Erythroblast (primary cell): ENCODE data around the gene CD22.

Experiments used
- DNase-seq, 2 experiments: peaks; one replicate each; lab custom pipeline; 2025; lab: John Stamatoyannopoulos, UW
- GATA1 ChIP-seq: IDR thresholded peaks from 2 replicates; pipeline ENCODE4 v1.6.1; 2011; ENCODE audit warnings: low read depth, mild to moderate bottlenecking, control low read depth, low read length, moderate library complexity
- POLR2A ChIP-seq: IDR thresholded peaks from 2 replicates; pipeline ENCODE4 v1.6.1; 2011; ENCODE audit warnings: mild to moderate bottlenecking, low read length

The CD22 gene

DNA sequence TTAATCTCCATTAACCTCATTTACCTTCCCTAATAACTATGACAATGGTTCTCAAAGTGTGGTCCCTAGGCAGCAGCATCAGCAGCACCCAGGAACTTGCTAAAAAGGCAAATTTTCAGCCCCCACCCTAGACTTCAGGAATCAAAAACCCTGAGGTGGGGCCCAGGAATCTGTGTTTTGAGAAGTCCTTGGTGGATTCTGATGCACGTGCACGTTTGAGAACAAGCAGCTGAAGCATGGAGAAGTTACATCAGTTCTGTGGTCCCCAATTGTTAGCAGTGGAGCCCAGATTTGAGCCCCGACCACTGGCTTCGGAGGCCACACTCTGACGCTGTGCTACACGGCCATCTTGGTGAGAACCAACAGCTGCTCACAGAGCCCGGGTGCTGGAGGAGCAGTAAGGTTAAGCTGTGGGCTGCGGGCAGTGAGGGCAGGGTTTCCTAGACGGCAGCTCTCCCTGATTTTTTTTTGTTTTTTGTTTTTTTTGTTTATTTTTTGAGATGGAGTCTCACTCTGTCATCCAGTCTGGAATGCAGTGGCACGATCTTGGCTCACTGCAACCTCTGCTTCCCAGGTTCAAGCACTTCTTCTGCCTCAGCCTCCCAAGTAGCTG is 14.0 kb upstream of the CD22 start:
- no peak for TF ChIP-seq GATA1
- no peak for TF ChIP-seq POLR2A

DNA sequence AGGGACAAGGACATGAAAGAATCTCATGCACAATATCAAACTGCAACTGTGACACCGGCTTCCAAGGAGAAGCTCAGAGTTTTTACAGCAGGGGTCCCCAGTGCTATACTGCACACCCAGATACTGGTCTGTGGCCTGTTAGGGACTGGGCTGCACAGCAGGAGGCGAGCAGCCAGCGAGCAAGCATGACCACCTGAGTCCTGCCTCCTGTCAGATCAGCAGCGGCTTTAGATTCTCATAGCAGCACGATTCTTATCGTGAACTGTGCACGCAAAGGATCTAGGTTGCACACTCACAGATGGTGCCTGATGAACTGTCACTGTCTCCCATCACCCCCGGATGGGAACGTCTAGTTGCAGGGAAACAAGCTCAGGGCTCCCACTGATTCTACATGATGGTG is 13.1 kb upstream of the CD22 start:
- TF ChIP-seq POLR2A (no peak), GATA1 (no peak)
- DNase-seq, result no peak

More for the DNA sequence above, 14.0 kb upstream of the CD22 start:
- DNase-seq, result no peak

DNA sequence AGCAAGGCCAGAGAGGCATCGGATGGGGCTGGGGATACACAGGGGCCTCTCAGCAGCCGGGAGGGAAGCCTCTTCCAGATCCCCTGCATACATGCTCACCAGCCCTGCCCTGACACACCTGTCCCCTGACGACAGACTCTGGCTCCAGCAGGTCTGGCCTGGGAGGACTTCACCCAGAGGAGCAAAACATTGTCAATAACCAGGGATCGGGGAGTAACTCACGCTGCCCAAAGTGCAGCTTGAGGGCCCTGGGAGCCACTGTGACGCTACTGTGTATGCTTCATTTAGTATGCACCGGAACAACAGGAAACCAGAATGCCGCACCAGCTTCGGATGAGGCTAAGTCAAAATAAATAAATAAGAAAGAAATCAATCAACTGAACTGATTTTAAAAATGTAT is 12.4 kb upstream of the CD22 start:
- no peak for TF ChIP-seq GATA1
- TF ChIP-seq POLR2A, result no peak
- no peak for DNase-seq

DNA sequence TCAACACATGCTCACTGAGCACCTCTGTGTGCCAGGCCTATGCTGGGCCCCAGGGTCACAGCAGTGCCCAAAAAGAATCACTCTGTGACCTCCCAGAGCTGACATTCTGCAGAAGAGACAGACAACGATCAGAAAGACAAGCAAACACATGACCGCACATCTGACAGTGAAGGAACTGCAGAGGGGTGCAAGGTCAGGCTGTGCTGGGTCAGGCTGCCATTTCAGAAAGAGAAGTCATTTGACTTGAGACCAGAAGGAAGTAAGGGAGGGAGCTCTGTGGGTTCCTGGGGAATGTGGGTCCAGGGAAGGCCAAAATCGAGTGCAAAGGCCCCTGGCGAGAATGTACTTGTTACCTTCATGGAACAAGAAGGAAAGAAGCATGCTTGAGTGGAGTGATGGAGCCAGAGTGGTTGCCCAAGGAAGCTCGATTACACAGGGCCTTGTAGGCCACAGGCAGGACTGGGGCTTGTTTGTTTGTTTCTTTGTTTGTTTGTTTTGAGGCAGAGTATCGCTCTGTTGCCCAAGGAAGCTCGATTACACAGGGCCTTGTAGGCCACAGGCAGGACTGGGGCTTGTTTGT is 11.4 kb upstream of the CD22 start:
- DNase-seq, result no peak
- TF ChIP-seq GATA1 (no peak), POLR2A (no peak)

DNA sequence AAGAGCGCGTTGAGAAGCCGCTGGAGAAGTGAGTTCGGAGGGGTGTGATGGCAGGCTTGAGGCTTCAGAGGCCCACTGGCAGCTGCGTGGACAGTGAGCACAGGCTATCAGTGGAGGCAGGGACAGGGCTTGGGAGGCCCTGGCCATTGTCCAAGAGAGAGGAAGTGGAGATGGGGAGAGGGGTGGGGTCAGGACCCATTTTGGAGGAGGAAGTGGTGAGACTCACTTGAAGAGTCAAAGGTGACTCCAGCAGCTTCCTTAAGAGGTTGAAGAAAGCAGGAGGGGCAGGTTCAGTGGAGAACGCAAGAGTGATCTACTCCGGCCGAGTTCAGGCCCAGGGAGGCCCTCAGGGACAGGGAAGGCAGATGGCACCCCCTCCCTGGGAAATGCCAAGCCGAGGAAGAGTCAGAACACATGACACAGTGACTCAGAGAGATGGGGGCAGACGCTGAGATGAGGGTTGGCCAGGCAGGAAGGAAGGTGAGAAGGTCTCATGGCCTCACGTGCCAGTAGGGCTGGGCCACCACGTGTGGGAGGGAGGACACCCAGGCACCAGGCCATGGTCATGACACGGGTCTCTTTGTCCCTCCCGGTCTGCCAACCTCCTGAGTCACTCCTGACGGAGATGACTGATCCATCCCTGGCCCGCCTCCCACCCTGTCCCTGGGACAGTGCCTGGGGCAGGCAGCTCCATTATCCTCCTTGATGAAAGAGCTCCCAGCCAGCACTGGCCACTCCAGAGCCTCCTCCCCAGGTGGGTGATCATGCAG is 10.1 kb upstream of the CD22 start:
- no peak for DNase-seq
- TF ChIP-seq POLR2A (no peak), GATA1 (no peak)

DNA sequence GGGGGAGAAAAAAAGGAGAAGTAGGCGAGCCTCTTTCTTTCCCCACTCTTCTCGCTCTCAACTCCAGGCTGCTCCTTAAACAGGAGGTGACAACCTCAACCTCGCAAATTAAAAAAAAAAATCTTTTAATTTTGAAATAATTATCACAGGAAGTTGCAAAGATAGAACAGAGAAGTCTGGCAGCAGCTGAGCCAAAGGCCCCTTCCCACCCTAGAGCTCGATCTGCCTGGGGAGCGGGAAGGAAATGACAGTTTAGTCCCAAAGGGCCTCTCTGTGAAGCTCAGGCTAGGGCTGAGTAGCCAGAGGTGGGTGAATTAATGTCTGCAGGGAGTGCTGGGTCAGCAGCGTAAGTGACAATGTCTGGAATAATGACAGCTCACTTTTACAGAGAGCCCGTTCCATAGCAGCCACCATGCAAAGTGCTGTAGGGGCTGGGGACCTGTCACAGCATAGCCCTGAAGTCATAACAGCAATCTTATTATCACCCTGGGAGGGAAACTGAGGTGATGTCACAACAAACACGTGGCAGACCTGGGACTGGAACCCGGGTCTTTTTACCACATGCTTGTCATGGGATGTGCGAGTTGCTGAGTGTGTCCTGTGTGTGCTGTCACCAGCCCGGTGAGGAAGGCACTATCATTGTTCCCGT is 8.8 kb upstream of the CD22 start:
- no peak for TF ChIP-seq POLR2A
- no peak for TF ChIP-seq GATA1
- DNase-seq, result no peak

DNA sequence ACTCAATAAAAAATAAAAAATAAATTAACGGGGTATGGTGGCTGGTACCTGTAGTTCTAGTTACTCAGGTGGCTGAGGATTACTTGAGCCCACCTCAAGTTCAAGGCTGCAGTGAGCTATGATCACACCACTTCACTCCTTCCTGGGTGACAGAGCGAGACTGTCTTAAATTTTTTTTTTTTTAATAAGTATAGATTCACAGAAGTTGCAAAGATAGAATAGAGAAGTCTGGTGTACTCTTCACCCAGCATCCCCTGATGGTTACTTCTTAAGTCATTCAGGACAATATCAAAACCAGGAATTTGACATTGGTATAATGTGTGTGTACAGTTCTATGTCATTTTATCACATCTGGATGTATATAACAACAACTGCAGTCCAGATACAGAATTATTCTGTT is 7.7 kb upstream of the CD22 start:
- TF ChIP-seq POLR2A, result no peak
- TF ChIP-seq GATA1, result no peak
- no peak for DNase-seq

DNA sequence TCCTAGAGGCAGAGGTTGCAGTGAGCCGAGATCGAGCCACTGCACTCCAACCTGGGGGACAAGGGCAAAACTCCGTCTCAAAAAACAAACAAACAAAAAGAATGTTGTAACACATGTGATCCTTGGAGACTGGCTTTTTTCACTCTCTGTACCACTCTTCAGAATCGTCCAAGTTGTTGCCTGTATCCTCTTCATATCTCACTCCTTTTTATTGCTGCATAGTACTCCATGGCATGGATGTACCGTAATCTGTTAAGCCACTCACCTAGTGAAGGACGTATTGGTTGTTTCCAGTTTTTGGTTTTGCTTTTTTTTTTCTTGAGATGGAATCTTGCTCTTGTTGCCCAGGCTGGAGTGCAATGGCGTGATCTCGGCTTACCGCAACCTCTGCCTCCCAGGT is 7.0 kb upstream of the CD22 start:
- no peak for DNase-seq
- TF ChIP-seq GATA1 (no peak), POLR2A (no peak)

DNA sequence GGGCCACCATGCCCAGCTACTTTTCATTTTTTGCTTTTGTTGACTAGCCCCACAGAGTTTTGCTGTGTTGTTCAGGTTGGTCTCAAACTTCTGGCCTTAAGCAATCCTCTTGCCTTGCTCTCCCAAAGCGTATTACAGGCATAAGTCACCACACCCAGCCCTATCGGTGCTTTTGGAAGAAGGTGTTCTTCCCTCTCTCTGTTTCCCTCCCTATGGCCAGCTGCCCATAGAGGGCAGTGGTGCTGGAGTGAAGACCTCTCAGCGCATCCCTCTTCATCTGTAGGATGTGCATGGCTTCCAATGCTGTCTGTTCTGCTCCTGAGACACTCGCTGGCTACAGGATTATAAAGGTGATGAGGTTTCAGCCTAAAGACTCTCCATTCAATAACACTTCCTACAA is 1.3 kb upstream of the CD22 start:
- no peak for DNase-seq
- TF ChIP-seq GATA1 (no peak), POLR2A (no peak)

DNA sequence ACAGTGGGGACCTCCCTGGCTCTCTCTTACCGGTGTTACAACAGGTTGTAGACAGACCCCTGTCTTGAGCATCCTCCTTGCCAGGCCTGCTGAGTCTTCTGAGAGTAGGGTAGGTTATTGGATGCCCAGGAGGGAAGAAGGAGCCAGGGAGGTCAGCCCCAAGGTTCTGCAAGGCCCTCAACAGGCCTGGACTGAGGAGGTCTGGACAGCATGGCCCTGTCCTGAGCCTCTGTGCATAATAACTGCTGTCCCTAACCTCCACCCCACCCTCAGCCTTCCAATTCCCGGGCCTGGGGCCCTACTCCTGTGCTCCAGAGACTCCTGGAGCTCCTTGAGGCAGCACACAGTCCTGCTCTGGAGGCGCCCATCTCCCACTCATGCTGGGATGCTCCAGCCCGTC is 336 bp downstream of the CD22 start:
- TF ChIP-seq GATA1 (no peak), POLR2A (no peak)
- DNase-seq, result no peak

DNA sequence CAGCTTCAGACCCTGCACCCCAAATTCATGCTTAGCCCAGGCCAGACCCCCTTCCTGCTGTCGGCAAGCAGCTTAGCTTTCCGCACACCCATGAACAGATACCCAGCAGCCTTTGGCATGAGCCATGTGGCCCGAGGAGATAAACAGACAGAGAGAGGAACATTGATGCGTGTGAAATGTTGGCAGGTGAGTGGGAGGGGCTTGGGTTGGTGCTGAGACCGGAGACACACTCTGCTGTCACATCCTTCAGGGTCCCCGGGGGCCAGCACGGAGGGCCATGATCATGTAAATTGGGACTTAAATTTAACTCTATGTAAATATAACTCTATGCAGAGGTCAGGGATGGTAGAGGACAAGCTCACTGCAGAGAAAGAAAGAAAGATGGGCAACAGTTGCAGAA is 1.5 kb downstream of the CD22 start:
- no peak for DNase-seq
- no peak for TF ChIP-seq POLR2A
- no peak for TF ChIP-seq GATA1

DNA sequence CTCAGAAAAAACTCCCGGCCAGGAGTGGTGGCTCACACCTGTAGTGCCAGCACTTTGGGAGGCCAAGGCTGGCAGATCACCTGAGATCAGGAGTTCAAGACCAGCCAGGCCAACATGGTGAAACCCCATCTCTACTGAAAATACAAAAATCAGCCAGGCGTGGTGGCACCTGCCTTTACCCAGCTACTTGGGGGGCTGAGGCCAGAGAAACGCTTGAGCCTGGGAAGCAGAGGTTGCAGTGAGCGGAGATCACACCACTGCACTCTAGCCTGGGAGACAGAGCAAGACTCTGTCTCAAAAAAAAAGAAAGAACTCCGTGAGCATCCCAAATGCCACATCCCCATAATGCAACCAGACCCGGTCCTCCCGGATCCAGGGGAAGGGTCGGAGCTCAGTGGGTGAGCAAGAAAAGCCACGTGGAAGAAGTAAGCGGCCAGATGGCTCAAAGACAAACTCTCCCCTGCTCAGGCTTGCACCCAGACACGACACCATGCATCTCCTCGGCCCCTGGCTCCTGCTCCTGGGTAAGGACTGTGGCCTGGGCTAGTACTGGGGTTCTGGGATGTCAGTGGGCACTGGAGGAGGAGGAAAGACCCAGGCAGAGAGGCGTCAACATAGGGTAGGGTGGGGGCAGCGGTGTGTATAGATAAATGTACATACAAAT is 2.7 kb downstream of the CD22 start:
- DNase-seq, result no peak
- TF ChIP-seq GATA1 (no peak), POLR2A (no peak)

DNA sequence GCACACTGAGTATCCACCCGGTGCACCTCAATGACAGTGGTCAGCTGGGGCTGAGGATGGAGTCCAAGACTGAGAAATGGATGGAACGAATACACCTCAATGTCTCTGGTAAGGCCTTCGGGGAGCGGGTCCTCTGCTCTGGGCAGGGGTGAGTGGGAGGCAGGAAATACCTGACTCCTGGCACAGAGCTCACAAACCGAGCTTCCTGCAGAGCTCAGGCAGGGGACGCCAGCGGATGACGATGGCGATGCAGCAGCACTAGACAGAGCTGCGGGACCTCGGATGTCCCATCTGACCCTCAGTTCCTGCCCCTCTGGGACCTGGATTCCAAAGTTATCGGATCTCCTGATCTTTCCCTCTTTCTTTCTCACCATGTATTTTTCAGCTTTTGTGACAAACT is 3.8 kb downstream of the CD22 start:
- no peak for DNase-seq
- no peak for TF ChIP-seq POLR2A
